Cerebellar cortex (tissue), 1 donor: Measurements from ENCODE around the gene DNAJC7.
A peak's percentile ranks its signal among the peaks of the same experiment; 100 is the strongest.
"Not testable (repeated sequence)": the region's sequence is repeated elsewhere in the genome, so short reads cannot be mapped to it uniquely, and the experiment has no call there.

Source experiments
- DNase-seq: peaks from one replicate; pipeline ENCODE4 v3.0.0-alpha.2; 2015; ENCODE audit warnings: low spot score

Gene DNAJC7

DNA sequence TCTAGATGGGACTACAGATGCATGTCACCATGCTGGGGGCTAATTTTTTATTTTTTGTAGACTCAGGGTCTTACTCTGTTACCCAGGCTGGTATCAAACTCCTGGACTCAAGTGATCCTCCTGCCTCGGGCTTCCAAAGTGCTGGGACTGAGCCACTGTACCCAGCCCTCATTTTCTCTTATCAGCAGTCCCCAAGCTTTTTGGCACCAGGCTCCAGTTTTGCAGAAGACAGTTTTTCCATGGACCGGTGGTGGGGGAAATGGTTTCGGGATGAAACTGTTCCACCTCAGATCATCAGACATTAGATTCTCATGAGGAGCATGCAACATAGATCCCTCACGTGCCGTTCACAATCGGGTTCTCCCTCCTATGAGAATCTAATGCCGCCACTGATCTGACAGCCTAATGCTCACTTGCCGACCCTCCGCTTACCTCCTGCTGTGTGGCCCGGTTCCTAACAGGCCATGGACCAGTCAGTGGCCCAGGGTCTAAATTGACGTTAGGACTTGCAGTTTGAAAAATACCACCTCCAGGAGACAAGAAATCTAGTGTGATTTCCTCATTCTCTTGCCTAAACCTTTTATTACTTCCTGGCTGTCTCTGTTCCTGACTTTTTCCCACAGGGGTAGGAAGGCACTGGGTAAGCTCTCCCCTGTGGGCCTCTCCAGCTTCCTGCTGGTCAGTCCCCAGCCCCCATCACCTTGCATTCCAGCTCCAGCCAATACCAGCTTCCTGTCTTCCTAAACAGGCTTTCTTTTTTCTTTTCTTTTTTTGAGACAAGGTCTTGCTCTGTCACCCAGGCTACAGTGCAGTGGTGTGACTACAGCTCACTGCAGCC, 60.0 kb downstream of the DNAJC7 start:
- DNase-seq: no peak

DNA sequence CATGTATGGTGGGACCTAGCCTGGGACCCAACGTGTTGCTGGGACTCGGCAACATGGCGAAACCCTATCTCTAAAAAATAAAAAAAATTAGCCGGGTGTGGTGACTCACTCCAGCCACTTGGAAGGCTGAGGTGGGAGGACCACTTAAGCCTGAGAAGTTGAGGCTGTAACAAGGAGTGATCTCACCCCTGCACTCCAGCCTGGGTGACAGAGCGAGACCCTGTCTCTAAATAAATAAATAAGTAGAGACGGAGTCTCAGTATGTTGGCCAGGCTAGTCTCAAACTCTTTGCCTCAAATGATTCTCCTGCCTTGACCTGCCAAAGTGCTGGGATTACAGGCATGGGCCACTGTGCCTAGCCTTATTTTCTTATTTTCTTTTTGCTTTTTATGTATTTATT, 60.7 kb downstream of the DNAJC7 start:
- DNase-seq: no peak

DNA sequence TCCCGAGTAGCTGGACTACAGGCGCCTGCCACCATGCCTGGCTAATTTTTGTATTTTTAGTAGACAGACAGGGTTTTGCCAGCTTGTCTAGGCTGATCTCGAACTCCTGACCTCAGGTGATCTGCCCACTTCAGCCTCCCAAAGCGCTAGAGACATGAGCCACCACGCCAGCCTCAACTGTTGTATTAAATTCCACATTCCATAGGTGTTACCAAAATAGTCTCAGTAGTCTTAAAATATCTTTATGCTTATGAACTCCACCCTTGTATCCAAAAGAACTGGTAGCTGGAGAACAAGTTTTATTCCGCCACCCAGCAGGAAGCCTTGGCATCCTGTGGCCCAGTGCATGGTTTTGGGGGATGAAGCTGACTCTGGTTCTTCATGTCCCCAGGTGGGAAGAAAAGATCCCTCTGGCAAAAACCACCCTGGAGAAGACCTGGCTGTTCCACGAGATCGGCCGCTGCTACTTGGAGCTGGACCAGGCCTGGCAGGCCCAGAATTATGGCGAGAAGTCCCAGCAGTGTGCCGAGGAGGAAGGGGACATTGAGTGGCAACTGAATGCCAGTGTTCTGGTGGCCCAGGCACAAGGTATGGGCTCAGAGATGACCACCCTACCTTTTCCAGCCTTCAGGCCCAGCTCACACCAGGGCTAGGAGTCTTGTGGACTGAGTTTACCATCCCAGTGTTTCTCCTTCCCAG, 68.3 kb downstream of the DNAJC7 start:
- no peak for DNase-seq

DNA sequence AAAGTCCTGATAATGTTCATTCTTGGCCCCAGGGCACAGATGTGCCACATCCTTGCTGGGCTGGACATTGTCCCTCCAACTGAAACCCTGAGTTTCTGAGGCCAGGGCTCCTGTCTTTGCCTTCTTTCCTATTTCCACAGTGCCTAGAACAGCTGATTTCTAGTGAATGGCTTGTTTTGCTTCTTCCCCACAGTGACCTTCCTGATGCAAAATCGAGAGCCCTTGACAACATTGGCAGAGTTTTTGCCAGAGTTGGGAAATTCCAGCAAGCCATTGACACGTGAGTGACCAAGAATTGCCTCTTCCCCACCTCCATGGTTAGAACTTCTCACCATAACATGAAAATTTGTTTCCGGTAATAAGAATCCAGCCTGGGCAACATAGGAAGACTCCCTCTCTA, 72.3 kb downstream of the DNAJC7 start:
- DNase-seq: no peak

DNA sequence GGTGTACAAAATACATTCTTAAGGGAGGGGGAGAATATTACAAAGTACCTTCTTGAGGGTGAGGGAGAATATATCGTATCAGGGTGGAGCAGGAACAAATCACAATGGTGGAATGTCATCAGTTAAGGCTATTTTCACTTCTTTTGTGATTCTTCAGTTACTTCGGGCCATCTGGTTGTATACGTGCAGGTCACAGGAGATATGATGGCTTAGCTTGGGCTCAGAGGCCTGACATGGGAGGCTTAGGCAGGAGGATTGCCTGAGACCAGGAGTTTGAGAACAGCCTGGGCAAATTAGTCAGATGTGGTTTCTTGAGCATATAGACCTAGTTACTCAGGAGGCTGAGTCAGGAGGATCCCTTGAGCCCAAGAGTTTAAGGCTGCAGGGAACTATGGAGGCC, 73.7 kb downstream of the DNAJC7 start:
- DNase-seq: no peak

DNA sequence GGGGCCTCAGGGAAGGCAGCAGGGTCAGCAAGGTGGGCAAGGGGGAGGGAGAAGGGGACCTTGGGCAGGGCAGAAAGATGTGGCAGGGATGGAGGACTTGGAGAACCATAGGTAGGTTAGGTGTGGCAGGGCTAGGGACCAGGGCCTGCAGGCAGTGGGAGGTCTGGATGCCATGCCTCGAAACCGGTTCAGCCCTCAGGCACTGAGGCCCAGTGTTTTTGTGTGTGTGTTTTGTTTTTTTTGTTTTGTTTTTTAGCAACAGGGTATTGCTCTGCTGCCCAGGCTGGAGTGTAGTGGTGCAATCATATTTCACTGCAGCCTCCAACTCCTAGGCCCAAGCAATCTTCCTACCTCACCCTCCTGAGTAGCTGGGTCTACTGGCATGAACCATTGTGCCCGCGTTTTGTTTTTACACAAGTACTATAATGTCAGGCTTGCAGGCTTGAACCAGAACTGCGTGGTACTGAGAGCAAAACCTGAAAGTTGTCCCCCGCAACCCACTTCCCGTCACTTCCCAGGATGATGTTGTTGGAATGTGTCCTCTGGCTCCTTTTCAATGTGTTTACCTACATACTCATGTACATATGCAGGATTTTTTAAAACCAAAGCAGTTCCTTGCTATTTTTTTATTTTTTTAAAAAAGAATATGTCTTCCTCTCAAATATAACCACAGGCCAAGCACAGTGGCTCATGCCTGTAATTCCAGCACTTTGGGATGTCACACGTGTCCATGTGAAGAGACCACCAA, 74.4 kb downstream of the DNAJC7 start:
- no peak for DNase-seq

DNA sequence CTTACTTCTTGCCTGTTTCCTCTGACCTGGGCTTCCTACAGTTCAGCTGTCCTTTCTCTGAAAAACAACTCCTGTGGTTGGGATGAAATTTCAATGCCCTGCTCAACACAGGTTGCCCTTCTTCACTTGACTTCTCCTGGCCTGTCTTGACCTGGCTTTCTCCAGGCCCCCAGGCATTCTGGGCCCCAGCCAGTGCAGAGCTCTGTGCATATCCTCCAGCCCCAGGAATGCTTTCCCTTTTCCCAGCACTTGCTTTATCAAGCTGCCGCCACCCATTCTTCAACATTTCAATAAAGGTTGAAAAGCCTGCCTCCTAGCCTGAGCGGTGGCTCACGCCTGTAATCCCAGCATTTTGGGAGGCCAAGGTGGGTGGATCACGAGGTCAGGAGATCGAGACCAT, 76.1 kb downstream of the DNAJC7 start:
- DNase-seq: no peak

DNA sequence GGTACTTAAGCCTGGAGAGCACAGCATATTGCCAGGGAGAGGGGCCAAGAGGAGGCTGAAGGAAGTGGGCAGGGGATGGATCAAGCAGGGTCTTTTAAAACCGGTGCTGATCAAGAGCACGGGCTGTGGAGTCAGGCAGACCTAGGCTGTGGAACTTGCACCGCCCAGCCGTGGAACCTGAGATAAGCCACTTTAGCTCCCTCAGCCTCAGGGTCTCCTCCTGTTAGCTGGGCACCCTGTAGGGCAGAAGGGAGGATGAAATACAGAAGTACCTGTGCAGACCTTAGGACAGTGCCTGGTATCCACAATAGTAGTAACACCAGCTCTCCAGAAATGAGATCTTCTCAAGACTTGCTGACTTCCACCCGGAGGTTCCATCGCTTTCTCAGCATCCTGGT, 77.5 kb downstream of the DNAJC7 start:
- DNase-seq: no peak

DNA sequence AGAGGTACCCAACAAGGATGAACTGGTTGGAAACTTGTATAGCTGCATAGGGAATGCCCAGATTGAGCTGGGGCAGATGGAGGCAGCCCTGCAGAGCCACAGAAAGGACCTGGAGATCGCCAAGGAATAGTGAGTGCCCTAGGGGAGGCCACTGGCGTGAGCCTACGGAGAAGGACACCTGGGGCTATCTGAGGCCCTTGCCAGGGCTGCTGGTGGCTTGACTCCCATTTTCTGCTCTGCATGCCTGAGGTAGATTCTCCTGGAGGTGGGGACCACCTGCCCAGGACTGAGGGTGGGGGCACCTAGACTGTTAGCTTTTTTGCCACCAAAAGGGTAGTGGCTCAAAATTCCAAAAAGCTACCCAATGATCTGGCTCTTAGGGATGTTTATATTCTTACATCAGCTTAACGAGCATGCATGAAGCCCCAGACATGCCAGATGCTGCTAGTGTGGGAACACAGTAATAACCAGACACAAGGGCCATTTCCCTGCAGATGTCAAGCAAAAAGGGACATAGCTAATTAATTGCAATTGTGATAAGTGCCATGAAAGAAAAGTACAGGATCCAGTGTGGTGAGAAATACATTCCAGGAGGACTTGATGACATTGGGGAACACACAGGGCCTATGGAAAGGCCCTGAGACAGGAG, 78.1 kb downstream of the DNAJC7 start:
- DNase-seq: no peak

DNA sequence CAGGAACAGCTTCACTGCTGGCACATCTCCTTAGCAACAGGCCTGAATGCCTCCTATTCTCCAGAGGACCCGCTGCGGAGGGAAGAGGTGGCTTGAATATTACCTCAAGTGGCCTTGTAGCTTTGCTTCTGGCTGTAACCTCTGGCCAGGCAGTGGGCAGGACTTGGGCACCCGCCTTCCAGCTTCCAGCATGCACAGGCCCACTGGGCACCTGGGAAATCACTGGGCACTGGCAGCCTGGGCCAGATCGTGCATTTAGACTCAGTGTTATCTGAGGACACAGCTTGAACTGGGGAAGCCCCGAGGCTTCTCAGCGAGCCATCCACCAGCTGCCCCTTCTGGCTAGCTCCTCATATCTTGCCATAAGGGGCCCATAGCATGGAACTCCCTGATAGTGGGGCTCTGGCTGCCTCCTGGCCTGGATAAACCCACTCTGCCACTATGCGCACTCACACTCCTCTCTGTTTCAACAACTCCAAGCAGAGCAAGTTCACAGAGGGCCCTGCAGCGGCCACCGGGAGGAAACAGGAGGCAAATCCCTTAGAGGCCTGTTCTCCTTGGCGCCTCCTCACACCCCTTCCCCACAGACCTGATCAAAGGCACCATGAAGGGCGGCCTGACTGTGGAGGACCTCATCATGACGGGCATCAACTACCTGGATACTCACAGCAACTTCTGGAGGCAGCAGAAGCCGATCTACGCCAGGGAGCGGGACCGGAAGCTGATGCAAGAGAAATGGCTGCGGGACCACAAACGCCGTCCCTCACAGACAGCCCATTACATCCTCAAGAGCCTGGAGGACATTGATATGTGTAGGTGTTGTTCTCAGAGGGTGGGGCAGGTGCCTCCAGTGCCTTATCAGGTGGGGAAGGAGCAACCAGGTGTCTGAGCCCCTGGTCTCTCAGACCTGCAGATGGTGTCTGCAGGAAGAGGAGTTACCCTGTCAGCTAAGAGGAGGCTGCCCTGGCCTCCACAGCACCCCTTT, 79.0 kb downstream of the DNAJC7 start:
- DNase-seq: no peak

DNA sequence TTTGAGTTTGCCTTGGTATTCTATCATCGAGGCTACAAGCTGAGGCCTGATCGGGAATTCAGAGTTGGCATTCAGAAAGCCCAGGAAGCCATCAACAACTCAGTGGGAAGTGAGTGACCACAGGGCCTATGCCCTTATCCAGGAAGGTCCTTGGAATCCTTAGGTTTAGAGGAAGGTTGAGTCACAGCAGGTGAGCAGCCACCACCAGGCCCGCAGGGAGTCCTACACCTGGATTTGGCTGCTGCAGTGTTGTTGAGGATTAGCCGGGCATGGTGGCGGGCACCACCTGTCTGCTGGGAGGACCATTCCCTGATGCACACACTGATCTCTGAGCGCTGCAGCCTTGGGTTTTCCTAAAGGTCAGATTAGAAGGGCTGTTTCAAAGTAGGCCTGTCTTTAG, 81.6 kb downstream of the DNAJC7 start:
- DNase-seq: no peak

DNA sequence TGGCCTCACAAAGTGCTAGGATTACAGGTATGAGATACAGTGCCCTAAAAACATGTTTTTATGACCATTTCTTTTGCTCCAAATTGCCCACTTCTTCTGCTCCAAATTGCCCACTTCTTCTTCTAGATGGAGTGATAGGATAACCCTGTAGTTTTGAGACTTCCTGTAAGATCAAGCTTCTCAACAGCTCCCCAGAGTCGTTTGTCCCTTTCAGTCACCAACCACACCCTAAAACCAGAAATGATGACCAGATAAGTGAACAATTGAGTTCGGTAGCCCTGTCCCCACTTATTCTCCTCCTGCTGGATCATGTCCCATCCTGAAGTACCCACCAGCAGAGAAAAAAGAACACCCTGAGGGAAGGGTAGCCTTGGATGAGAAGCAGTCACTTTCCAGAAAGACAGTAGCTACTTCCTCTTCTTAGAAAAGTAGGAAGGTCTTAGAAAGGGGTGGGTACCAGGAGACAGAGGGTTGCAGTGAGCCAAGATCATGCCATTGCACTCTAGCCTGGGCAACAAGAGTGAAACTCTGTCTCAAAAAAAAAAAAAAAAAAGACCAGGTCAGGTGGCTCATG, 84.3 kb downstream of the DNAJC7 start:
- no peak for DNase-seq

DNA sequence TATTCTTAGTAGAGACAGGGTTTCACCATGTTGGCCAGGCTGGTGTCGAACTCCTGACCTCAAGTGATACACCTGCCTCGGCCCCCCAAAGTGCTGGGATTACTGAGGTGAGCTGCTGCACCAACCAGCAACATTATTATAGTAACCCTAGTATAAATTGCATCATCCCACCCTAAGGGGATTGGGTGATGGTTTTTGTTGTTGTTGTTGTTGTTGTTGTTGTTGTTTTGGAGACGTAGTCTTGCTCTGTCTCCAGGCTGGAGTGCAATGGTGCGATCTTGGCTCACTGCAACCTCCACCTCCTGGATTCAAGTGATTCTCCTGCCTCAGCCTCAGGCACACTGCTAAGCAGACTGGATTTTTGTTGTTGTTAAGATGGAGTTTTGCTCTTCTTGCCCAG, 85.5 kb downstream of the DNAJC7 start:
- DNase-seq: not testable (repeated sequence)

DNA sequence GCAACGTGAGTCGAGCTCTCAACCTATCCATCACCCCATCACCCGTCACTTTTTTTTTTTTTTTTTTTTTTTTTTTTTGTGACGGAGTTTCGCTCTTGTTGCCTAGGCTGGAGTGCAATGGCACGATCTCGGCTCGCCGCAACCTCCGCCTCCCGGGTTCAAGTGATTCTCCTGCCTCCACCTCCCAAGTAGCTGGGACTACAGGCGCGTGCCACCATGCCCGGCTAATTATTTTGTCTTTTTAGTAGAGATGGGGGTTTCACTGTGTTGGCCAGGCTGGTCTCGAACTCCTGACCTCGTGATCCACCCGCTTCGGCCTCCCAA, 86.4 kb downstream of the DNAJC7 start:
- DNase-seq: not testable (repeated sequence)

DNA sequence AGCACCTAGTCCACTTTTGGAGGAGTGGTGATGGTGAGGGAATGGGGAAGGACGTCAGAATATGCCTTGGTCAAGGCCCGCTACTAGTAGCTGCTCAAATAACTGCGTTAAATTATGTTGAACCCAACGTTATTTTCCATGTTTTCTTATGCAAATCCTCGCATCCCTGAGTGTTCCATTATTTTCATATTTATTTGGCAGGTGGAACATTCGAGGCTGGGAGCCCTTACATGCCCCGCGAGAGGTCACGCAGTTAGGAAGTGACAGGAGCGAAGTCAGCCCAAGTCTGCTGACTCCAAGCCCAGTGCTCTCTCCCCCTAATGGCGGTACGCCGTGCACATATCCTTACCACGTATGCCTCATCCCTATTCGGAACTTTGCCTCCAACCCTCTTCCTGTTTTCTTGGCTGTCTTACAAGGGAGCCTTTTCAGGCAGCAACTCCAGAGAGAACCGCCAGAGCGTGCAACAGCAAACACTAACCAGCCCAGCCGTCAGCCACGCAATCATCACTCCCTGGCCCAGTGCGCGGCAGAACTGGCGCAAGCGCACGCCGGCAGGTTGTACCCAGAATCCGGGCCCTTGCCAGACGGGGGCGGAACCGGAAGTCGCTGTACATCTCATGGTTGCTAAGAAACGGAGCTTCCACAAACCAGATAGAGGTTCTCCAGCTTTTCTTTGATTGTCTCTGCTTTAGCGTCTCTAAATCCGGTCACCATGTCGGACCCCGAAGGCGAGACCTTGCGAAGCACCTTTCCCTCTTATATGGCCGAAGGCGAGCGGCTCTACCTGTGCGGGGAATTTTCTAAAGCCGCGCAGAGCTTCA, 87.0 kb downstream of the DNAJC7 start, which contains the start of gene ODAD4:
ODAD4 (plus strand) TSS at position 609 of the 824 bp plus-strand sequence; CDS start at position 716, 107 bp downstream.
- peak; percentile 97 for DNase-seq

DNA sequence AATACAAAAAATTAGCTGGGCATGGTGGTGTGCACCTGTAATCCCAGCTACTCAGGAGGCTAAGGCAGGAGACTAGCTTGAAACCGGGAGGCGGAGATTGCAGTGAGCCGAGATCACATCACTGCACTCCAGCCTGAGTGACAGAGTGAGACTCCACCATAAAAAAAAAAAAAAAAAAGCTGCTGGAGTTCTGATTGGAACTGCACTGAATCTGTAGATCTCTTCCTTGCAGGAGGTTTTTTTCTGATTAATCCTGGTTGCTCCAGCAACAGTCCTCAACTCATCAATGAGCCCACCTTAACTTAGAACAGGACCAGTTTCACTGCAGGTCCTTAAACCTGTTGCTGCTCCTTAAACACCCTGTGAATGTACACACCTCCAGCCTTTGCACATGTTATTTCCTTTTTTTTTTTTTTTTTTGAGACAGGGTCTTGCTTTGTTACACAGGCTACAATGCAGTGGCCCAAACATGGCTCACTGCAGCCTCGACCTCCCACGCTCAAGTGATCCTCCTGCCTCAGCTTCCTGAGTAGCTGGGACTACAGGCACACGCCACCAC, 88.5 kb downstream of the DNAJC7 start:
- no peak for DNase-seq
